Parathyroid adenoma (tissue), 2 donors: ENCODE results near the gene SGCA.

ENCODE experiments used
- H2AFZ ChIP-seq: fragments of 300-600 bp; sonication (generic); one replicate; pipeline ENCODE4 v1.7.0; 2017; ENCODE audit warnings: antibody characterized with exemption, mild to moderate bottlenecking
- H3K27ac ChIP-seq: fragments of 300-600 bp; sonication (generic); one replicate; pipeline ENCODE4 v1.7.0; 2017
- H3K27me3 ChIP-seq: fragments of 300-600 bp; sonication (generic); one replicate; pipeline ENCODE4 v1.7.0; 2017; ENCODE audit warnings: low read length; ENCODE audit not compliant: control insufficient read depth, insufficient read depth
- H3K36me3 ChIP-seq: fragments of 300-600 bp; sonication (generic); one replicate; pipeline ENCODE4 v1.7.0; 2017; ENCODE audit warnings: low read length; ENCODE audit not compliant: control insufficient read depth, insufficient read depth
- H3K4me1 ChIP-seq: fragments of 300-600 bp; sonication (generic); one replicate; pipeline ENCODE4 v1.7.0; 2017; ENCODE audit warnings: control low read depth
- H3K4me2 ChIP-seq: fragments of 300-600 bp; sonication (generic); one replicate; pipeline ENCODE4 v1.7.0; 2017; ENCODE audit warnings: low read length
- H3K4me3 ChIP-seq: fragments of 300-600 bp; sonication (generic); one replicate; pipeline ENCODE4 v1.7.0; 2017; ENCODE audit warnings: low read depth, low read length
- H3K79me2 ChIP-seq: fragments of 300-600 bp; sonication (generic); one replicate; pipeline ENCODE4 v1.7.0; 2017; ENCODE audit warnings: control low read depth
- H3K9ac ChIP-seq: fragments of 300-600 bp; sonication (generic); one replicate; pipeline ENCODE4 v1.7.0; 2017; ENCODE audit warnings: mild to moderate bottlenecking
- H3K9me3 ChIP-seq: fragments of 300-600 bp; sonication (generic); one replicate; pipeline ENCODE4 v1.7.0; 2017; ENCODE audit warnings: low read length; ENCODE audit not compliant: control insufficient read depth
- CTCF ChIP-seq: fragments of 300-600 bp; sonication (generic); IDR thresholded peaks from one replicate; pipeline ENCODE4 v1.7.0; 2017; ENCODE audit warnings: antibody characterized with exemption, mild to moderate bottlenecking
- donor health status: primary hyperparathyroidism.

SGCA gene

DNA sequence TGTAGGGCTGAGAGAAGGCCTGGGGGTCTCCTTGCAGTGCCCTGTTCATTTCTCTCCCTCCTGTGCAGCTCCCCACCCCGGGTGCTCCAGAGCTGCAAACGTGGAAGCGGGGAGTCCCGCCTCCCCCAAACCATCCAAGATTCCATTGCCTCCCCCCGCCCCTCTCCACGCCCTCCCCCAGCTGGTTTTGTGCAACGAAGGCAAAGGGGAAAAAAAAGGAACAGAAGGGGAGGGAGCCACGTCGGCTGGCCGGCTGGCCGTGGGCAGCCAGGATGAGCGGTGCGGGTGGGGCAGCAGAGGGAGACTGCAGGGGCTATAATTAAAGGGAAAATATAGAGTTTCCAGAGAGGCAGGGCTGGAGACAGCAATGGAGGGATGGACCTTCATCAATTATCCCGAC is 37.3 kb downstream of the SGCA start:
- no peaks in the 10 kb centered on the region for H3K36me3 ChIP-seq
- H3K4me2 ChIP-seq, result no peak overlapping the region
- no peak overlapping the region for H3K4me3 ChIP-seq
- no peak for TF ChIP-seq CTCF
- no peaks in the 10 kb centered on the region for H3K9me3 ChIP-seq
- no peak overlapping the region for H3K9ac ChIP-seq
- peaks cover 5% of the 10 kb centered on the region for H3K27me3 ChIP-seq
- H3K79me2 ChIP-seq, result no peaks in the 10 kb centered on the region
- H3K4me1 ChIP-seq, result no peaks in the 10 kb centered on the region
- no peak overlapping the region for H2AFZ ChIP-seq
- H3K27ac ChIP-seq, result no peak overlapping the region

- Histone ChIP-seq H3K79me2 (no peaks in the 10 kb centered on the region), H2AFZ (no peak overlapping the region), H3K27me3 (peaks cover 5% of the 10 kb centered on the region), H3K4me1 (no peaks in the 10 kb centered on the region), H3K4me2 (no peak overlapping the region), H3K36me3 (no peaks in the 10 kb centered on the region), H3K9ac (no peak overlapping the region), H3K27ac (no peak overlapping the region), H3K4me3 (no peak overlapping the region), H3K9me3 (no peaks in the 10 kb centered on the region)
- TF ChIP-seq CTCF, result no peak
These were observed 38.0 kb downstream of the SGCA start for GRCh38 chr17:50203604-50204345.

- TF ChIP-seq CTCF, result no peak
- no peak overlapping the region for H3K27ac ChIP-seq
These were observed 38.6 kb downstream of the SGCA start for GRCh38 chr17:50204431-50204830.

GRCh38 chr17:50205111-50205962 is 39.5 kb downstream of the SGCA start:
- H3K9ac ChIP-seq, result no peak overlapping the region
- no peaks in the 10 kb centered on the region for H3K36me3 ChIP-seq
- no peaks in the 10 kb centered on the region for H3K9me3 ChIP-seq
- no peak overlapping the region for H3K4me2 ChIP-seq
- peaks cover 5% of the 10 kb centered on the region for H3K27me3 ChIP-seq
- no peak overlapping the region for H3K27ac ChIP-seq
- no peaks in the 10 kb centered on the region for H3K79me2 ChIP-seq
- H3K4me3 ChIP-seq, result no peak overlapping the region
- no peak for TF ChIP-seq CTCF
- H3K4me1 ChIP-seq, result no peaks in the 10 kb centered on the region
- no peak overlapping the region for H2AFZ ChIP-seq

More at GRCh38 chr17:50204431-50204830, 38.6 kb downstream of the SGCA start:
- Histone ChIP-seq H2AFZ (no peak overlapping the region), H3K79me2 (no peaks in the 10 kb centered on the region), H3K4me2 (no peak overlapping the region), H3K9me3 (no peaks in the 10 kb centered on the region), H3K9ac (no peak overlapping the region), H3K4me3 (no peak overlapping the region), H3K4me1 (no peaks in the 10 kb centered on the region), H3K27me3 (peaks cover 5% of the 10 kb centered on the region), H3K36me3 (no peaks in the 10 kb centered on the region)
